IMR-90 (cell line): ENCODE data around the gene FOXN3. TPM values are rescaled to one million over a fixed set of nuclear protein-coding genes. Genes with fewer than 3 reads are reported as not detected.

Source experiments
- ATAC-seq: fragments of 200-7000 bp; cut with Tn5 transposase; 2 replicates; pipeline ENCODE4 v1.9.1; 2020; ENCODE audit warnings: low read depth, mild to moderate bottlenecking, moderate library complexity
- BruUV-seq: library from RNA; stranded (reverse); fragments of 400-500 nt; replicated peaks from 2 replicates; lab custom pipeline; 2021; lab: Mats Ljungman, UMichigan
- CTCF ChIA-PET: fragments of 300-600 bp; formaldehyde crosslinking; extraction: SDS; loops from one replicate; lab custom pipeline; 2021; ENCODE audit warnings: antibody characterized with exemption; lab: Yijun Ruan, JAX
- POLR2A ChIA-PET: fragments of 300-600 bp; sonication (Branson Sonifier 250); formaldehyde crosslinking; loops from one replicate; lab custom pipeline; 2022; ENCODE audit warnings: antibody characterized with exemption; ENCODE audit not compliant: unreplicated experiment; lab: Charles Lee
- DNase-seq: peaks from one replicate; pipeline ENCODE4 v3.0.0; 2013
- H2AFZ ChIP-seq: replicated peaks from 2 replicates; pipeline ENCODE3; 2013; ENCODE audit warnings: low read length, mild to moderate bottlenecking; ENCODE audit not compliant: poor library complexity
- H2AK5ac ChIP-seq: 2 replicates; pipeline ENCODE4 v1.6.1; 2013; ENCODE audit warnings: low read depth, low read length, inconsistent platforms
- H2AK9ac ChIP-seq: replicated peaks from 2 replicates; pipeline ENCODE3; 2013; ENCODE audit warnings: mild to moderate bottlenecking, low read depth, low read length, moderate library complexity; ENCODE audit not compliant: poor library complexity
- H2BK120ac ChIP-seq: 2 replicates; pipeline ENCODE4 v1.6.1; 2013; ENCODE audit warnings: low read depth, low read length, inconsistent platforms
- H2BK15ac ChIP-seq: 3 replicates; pipeline ENCODE4 v1.6.1; 2013; ENCODE audit warnings: low read depth, low read length, inconsistent platforms
- H2BK20ac ChIP-seq: 2 replicates; pipeline ENCODE4 v1.6.1; 2013; ENCODE audit warnings: low read depth, mild to moderate bottlenecking, inconsistent platforms, low read length, moderate library complexity
- H2BK5ac ChIP-seq: 2 replicates; pipeline ENCODE4 v1.6.1; 2013; ENCODE audit warnings: mild to moderate bottlenecking, low read depth, low read length, inconsistent platforms; ENCODE audit not compliant: poor library complexity, severe bottlenecking
- H3K14ac ChIP-seq: replicated peaks from 2 replicates; pipeline ENCODE4 v1.6.1; 2013; ENCODE audit warnings: low read depth, low read length, inconsistent platforms
- H3K18ac ChIP-seq: 2 replicates; pipeline ENCODE4 v1.6.1; 2013; ENCODE audit warnings: low read depth, low read length, control low read depth
- H3K23ac ChIP-seq: 2 replicates; pipeline ENCODE4 v1.6.1; 2013; ENCODE audit warnings: low read depth, low read length, inconsistent platforms
- H3K27ac ChIP-seq: 2 replicates; pipeline ENCODE4 v1.5.1; 2013; ENCODE audit warnings: mild to moderate bottlenecking, control low read depth, low read length; ENCODE audit not compliant: insufficient read depth
- H3K27me3 ChIP-seq: 2 replicates; pipeline ENCODE4 v1.6.1; 2013; ENCODE audit warnings: low read length; ENCODE audit not compliant: control insufficient read depth, insufficient read depth
- H3K36me3 ChIP-seq: 2 replicates; pipeline ENCODE4 v1.6.1; 2013; ENCODE audit warnings: low read length, mixed read lengths; ENCODE audit not compliant: control insufficient read depth, insufficient read depth
- H3K4ac ChIP-seq: 2 replicates; pipeline ENCODE4 v1.6.1; 2013; ENCODE audit warnings: low read depth, low read length, inconsistent platforms
- H3K4me1 ChIP-seq: 2 replicates; pipeline ENCODE4 v1.6.1; 2013; ENCODE audit warnings: low read length, mixed read lengths; ENCODE audit not compliant: control insufficient read depth, insufficient read depth
- H3K4me2 ChIP-seq: 2 replicates; pipeline ENCODE4 v1.6.1; 2013; ENCODE audit warnings: low read depth, mild to moderate bottlenecking, control low read depth, low read length, moderate library complexity
- H3K4me3 ChIP-seq: 2 replicates; pipeline ENCODE4 v1.5.1; 2013; ENCODE audit warnings: low read depth, mild to moderate bottlenecking, control low read depth, low read length, moderate library complexity; ENCODE audit not compliant: insufficient read depth
- H3K56ac ChIP-seq: 2 replicates; pipeline ENCODE4 v1.6.1; 2013; ENCODE audit warnings: low read length, inconsistent platforms; ENCODE audit not compliant: insufficient read depth; ENCODE audit errors: extremely low read depth
- H3K79me1 ChIP-seq, 2 experiments: 2 replicates each; pipeline ENCODE4 v1.6.1; 2013; ENCODE audit warnings: low read length in 2 of 2, inconsistent platforms in 1 of 2, low read depth in 1 of 2
- H3K9ac ChIP-seq: 2 replicates; pipeline ENCODE4 v1.6.1; 2013; ENCODE audit warnings: low read depth, low read length, control low read depth
- H3K9me1 ChIP-seq: 2 replicates; pipeline ENCODE4 v1.6.1; 2013; ENCODE audit warnings: low read length, inconsistent platforms; ENCODE audit not compliant: insufficient read depth
- H3K9me3 ChIP-seq: 2 replicates; pipeline ENCODE4 v1.6.1; 2013; ENCODE audit warnings: low read length; ENCODE audit not compliant: control insufficient read depth, insufficient read depth
- H4K20me1 ChIP-seq: 2 replicates; pipeline ENCODE4 v1.6.1; 2013; ENCODE audit warnings: low read length, inconsistent platforms; ENCODE audit not compliant: insufficient read depth
- H4K5ac ChIP-seq: 2 replicates; pipeline ENCODE4 v1.6.1; 2013; ENCODE audit warnings: mild to moderate bottlenecking, low read depth, low read length, control low read depth
- H4K8ac ChIP-seq, 2 experiments: 2 replicates each; pipeline ENCODE4 v1.6.1; 2013; ENCODE audit warnings: low read depth in 2 of 2, low read length in 2 of 2, control low read depth in 1 of 2, inconsistent platforms in 1 of 2
- H4K91ac ChIP-seq: 2 replicates; pipeline ENCODE4 v1.6.1; 2013; ENCODE audit warnings: low read depth, low read length, inconsistent platforms; ENCODE audit not compliant: insufficient read depth
- BHLHE40 ChIP-seq: fragments of 150-350 bp; IDR thresholded peaks from 2 replicates; pipeline ENCODE4 v1.6.1; 2016; ENCODE audit warnings: mild to moderate bottlenecking, low read depth, low read length
- MXI1 ChIP-seq: IDR thresholded peaks from 2 replicates; pipeline ENCODE4 v1.6.1; 2012; ENCODE audit warnings: low read depth, mild to moderate bottlenecking, low read length, moderate library complexity, borderline replicate concordance
- NFE2L2 ChIP-seq: fragments of 150-350 bp; IDR thresholded peaks from 2 replicates; pipeline ENCODE4 v1.6.1; 2016; ENCODE audit warnings: low read depth, mild to moderate bottlenecking, low read length
- POLR2A ChIP-seq: IDR thresholded peaks from 2 replicates; pipeline ENCODE4 v1.6.1; 2012; ENCODE audit warnings: mild to moderate bottlenecking, low read depth, low read length
- RAD21 ChIP-seq: IDR thresholded peaks from 2 replicates; pipeline ENCODE4 v1.6.1; 2012; ENCODE audit warnings: low read length, improper control_type of control experiment
- RFX5 ChIP-seq: IDR thresholded peaks from 2 replicates; pipeline ENCODE4 v1.8.0; 2012; ENCODE audit warnings: low read depth, mild to moderate bottlenecking, low read length, moderate library complexity
- WGBS, 2 experiments: methylation state at CpG; one replicate each; pipeline versions ENCODE4 v1.1.5 to v1.1.7; 2013; ENCODE audit warnings: missing lambda C conversion rate in 2 of 2; ENCODE audit not compliant: insufficient read length in 1 of 2; ENCODE audit errors: extremely low coverage in 2 of 2; 5-methylcytosine and 5-hydroxymethylcytosine counted together
- dilution Hi-C: fragments of 300-500 bp; cut with HindIII; formaldehyde crosslinking; loops from one replicate; pipeline ENCODE4 v1.14.3; 2018; ENCODE audit warnings: low sequenced_read_pairs; ENCODE audit not compliant: unreplicated experiment
- in situ Hi-C: fragments of 300-500 bp; cut with MboI; formaldehyde crosslinking; loops from 3 replicates; pipeline ENCODE4 v1.14.3; 2019; ENCODE audit warnings: low sequenced_read_pairs, inconsistent platforms, mixed read lengths
- intact Hi-C: fragments of 100-400 bp; cut with micrococcal nuclease; formaldehyde crosslinking; loops from 2 replicates; pipeline ENCODE4 v1.10.0; 2022
- polyA plus RNA-seq, 3 experiments: library from polyadenylated mRNA; depleted of rRNA; stranded (reverse); fragments of >200 nt; gene quantifications; 2 replicates each; pipeline ENCODE4 v1.2.3, GENCODE V29; 2012; ENCODE audit warnings: low replicate concordance in 1 of 3
- total RNA-seq: library from RNA; depleted of rRNA; stranded (reverse); fragments of >200 nt; gene quantifications from 2 replicates; pipeline ENCODE4 v1.2.3, GENCODE V29; 2012
- TF ChIP-seq, protein P1 (sequence below): fragments of 150-350 bp; IDR thresholded peaks from 2 replicates; pipeline ENCODE4 v1.6.1; 2017; ENCODE audit warnings: mild to moderate bottlenecking, antibody characterized with exemption, low read length, low read depth

The FOXN3 gene
- total and polyA plus RNA-seq, 2 of the 4 experiments (the other 2 are of a cell fraction): 22.6 to 33.7 TPM

DNA sequence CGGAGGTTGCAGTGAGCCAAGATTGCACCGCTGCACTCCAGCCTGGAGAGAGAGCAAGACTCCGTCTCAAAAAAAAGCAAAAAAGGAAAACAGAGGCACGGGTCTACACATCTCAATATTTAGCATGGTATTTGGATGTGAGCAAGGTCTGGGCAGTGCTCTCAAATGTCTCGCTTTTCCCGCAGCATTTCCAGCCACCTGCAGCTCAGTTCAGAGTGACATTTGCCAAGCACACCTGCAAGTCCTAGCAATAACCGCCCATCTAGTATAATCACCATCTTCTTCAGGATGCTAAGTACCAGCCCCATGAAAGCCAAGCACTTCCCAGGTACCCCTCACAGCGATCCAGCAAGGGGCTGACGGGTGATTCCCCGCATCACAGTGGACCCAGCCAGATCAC is 69.1 kb downstream of the FOXN3 start:
- H2BK20ac ChIP-seq: no peak overlapping the region
- no peak overlapping the region for H4K8ac ChIP-seq
- no peak overlapping the region for H3K9ac ChIP-seq
- H3K14ac ChIP-seq: no peak overlapping the region
- H3K4me3 ChIP-seq: no peak overlapping the region
- no peak overlapping the region for H2BK120ac ChIP-seq
- H3K4me2 ChIP-seq: no peak overlapping the region
- H3K18ac ChIP-seq: no peak overlapping the region
- H3K56ac ChIP-seq: no peak overlapping the region
- TF ChIP-seq RAD21 (no peak), MXI1 (no peak), NFE2L2 (no peak), BHLHE40 (no peak), POLR2A (no peak), RFX5 (no peak)
- TF ChIP-seq, protein P1, sequence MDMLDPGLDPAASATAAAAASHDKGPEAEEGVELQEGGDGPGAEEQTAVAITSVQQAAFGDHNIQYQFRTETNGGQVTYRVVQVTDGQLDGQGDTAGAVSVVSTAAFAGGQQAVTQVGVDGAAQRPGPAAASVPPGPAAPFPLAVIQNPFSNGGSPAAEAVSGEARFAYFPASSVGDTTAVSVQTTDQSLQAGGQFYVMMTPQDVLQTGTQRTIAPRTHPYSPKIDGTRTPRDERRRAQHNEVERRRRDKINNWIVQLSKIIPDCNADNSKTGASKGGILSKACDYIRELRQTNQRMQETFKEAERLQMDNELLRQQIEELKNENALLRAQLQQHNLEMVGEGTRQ: no peak
- intact Hi-C loops: no loop called here
- ChIA-PET CTCF (no interaction called here), POLR2A (interaction anchor here (0.6 kb wide), 1 partner anchor 46 kb away, joined by 9 read pairs; no protein-coding TSS in a partner anchor)
- H3K79me1 ChIP-seq: peaks cover 43 to 60% of the 10 kb centered on the region in 2 experiments
- in situ Hi-C loops: no loop called here
- no TSS peak for BruUV-seq
- dilution Hi-C loops: no loop called here
- H3K4ac ChIP-seq: no peak overlapping the region
- no peaks in the 10 kb centered on the region for H3K9me3 ChIP-seq
- DNase-seq (no peak), ATAC-seq (no peak)
- no peak overlapping the region for H3K27ac ChIP-seq
- peak overlapping the region; percentile 9; the same call in 1 of the 2 replicates for H2AK5ac ChIP-seq
- no peaks in the 10 kb centered on the region for H4K20me1 ChIP-seq
- H3K9me1 ChIP-seq: peaks cover 6% of the 10 kb centered on the region
- no peak overlapping the region for H2BK15ac ChIP-seq
- no peak overlapping the region for H3K23ac ChIP-seq
- no peak overlapping the region for H4K91ac ChIP-seq
- 100% methylated on average over 2 of the region's 10 CpGs; no CpG with 5 or more reads in 1 of the 2 experiments for WGBS, 2 experiments
- H3K27me3 ChIP-seq: no peaks in the 10 kb centered on the region
- H4K5ac ChIP-seq: no peak overlapping the region
- H2AFZ ChIP-seq: no peak overlapping the region
- peaks cover 15% of the 10 kb centered on the region for H3K4me1 ChIP-seq
- H3K36me3 ChIP-seq: peaks cover 22% of the 10 kb centered on the region
- H2BK5ac ChIP-seq: no peak overlapping the region
- no peak overlapping the region for H2AK9ac ChIP-seq
